Spinal cord (tissue), 10 donors: ENCODE data around the gene CIAO3. TPM values are rescaled to one million over a fixed set of nuclear protein-coding genes. Genes with fewer than 3 reads are reported as not detected.

Source experiments
- DNase-seq, 6 donors: peaks; one replicate each; pipeline versions ENCODE4 v3.0.0 to v3.0.0-alpha.2; 2013 to 2015; ENCODE audit warnings: low spot score in 6 of 6, low read depth in 4 of 6
- H3K27ac ChIP-seq: one replicate; pipeline ENCODE4 v1.5.1; 2013; ENCODE audit warnings: low read depth, low read length, control low read depth
- H3K27me3 ChIP-seq: one replicate; pipeline ENCODE4 v1.6.1; 2013; ENCODE audit warnings: low read length; ENCODE audit not compliant: control insufficient read depth, insufficient read depth
- H3K36me3 ChIP-seq: one replicate; pipeline ENCODE4 v1.6.1; 2013; ENCODE audit warnings: low read length; ENCODE audit not compliant: control insufficient read depth, insufficient read depth
- H3K4me1 ChIP-seq: one replicate; pipeline ENCODE4 v1.6.1; 2013; ENCODE audit warnings: low read length; ENCODE audit not compliant: control insufficient read depth, insufficient read depth
- H3K4me3 ChIP-seq: one replicate; pipeline ENCODE4 v1.5.1; 2013; ENCODE audit warnings: low read depth, low read length, control low read depth
- H3K9me3 ChIP-seq: one replicate; pipeline ENCODE4 v1.6.1; 2013; ENCODE audit warnings: low read length; ENCODE audit not compliant: control insufficient read depth, insufficient read depth
- WGBS: methylation state at CpG from one replicate; pipeline ENCODE4 v1.1.5; 2013; ENCODE audit warnings: missing lambda C conversion rate; ENCODE audit not compliant: insufficient coverage; 5-methylcytosine and 5-hydroxymethylcytosine counted together
- polyA plus RNA-seq, 2 donors: library from polyadenylated mRNA; unstranded; fragments of 120-200 nt; gene quantifications; one replicate each; pipeline ENCODE4 v1.2.1, GENCODE V29; 2013; ENCODE audit not compliant: insufficient read length in 2 of 2
- total RNA-seq, 2 donors: library from RNA; depleted of rRNA in 1 of 2; stranded (reverse); fragments of 120-200 nt in 1 of 2; fragments of >200 nt in 1 of 2; gene quantifications; one replicate each; pipeline versions ENCODE4 v1.2.3 to v1.2.4, GENCODE V29; 2013 to 2014
- donor health status: healthy.

The CIAO3 gene
- total and polyA plus RNA-seq, 4 donors = 29.9 to 47.9 (median 38.3) TPM

GRCh38 chr16:783404-784161, 42.8 kb upstream of the CIAO3 start:
- no peaks in the 10 kb centered on the region for H3K27me3 ChIP-seq
- 68% methylated on average over 17 of the region's 17 CpGs for WGBS
- H3K27ac ChIP-seq = no peak overlapping the region
- peaks cover 39% of the 10 kb centered on the region for H3K36me3 ChIP-seq
- no peaks in the 10 kb centered on the region for H3K9me3 ChIP-seq
- H3K4me3 ChIP-seq = no peak overlapping the region
- H3K4me1 ChIP-seq = peaks cover 19% of the 10 kb centered on the region
- DNase-seq = no peak

- DNase-seq = no peak
- Histone ChIP-seq H3K9me3 (no peaks in the 10 kb centered on the region), H3K36me3 (peaks cover 39% of the 10 kb centered on the region), H3K27ac (no peak overlapping the region), H3K4me1 (peaks cover 18% of the 10 kb centered on the region), H3K4me3 (no peak overlapping the region), H3K27me3 (no peaks in the 10 kb centered on the region)
- WGBS = 78% methylated on average over 36 of the region's 36 CpGs
Observed at GRCh38 chr16:782766-783403, 42.1 kb upstream of the CIAO3 start.

GRCh38 chr16:782258-782657, 41.5 kb upstream of the CIAO3 start:
- Histone ChIP-seq H3K4me3 (no peak overlapping the region), H3K27me3 (no peaks in the 10 kb centered on the region), H3K9me3 (no peaks in the 10 kb centered on the region), H3K27ac (no peak overlapping the region), H3K36me3 (peaks cover 35% of the 10 kb centered on the region), H3K4me1 (peaks cover 12% of the 10 kb centered on the region)
- WGBS = 66% methylated on average over 6 of the region's 6 CpGs
- DNase-seq = no peak

- Histone ChIP-seq H3K9me3 (no peaks in the 10 kb centered on the region), H3K4me3 (no peak overlapping the region), H3K36me3 (peaks cover 27% of the 10 kb centered on the region), H3K27me3 (no peaks in the 10 kb centered on the region), H3K27ac (no peak overlapping the region), H3K4me1 (peaks cover 8% of the 10 kb centered on the region)
- no peak for DNase-seq
- 78% methylated on average over 19 of the region's 19 CpGs for WGBS
Observed at GRCh38 chr16:781346-782010, 40.7 kb upstream of the CIAO3 start.

GRCh38 chr16:780296-780695, 39.5 kb upstream of the CIAO3 start:
- H3K27me3 ChIP-seq = no peaks in the 10 kb centered on the region
- WGBS = 91% methylated on average over 16 of the region's 16 CpGs
- H3K4me3 ChIP-seq = no peak overlapping the region
- no peak for DNase-seq
- peaks cover 16% of the 10 kb centered on the region for H3K36me3 ChIP-seq
- no peak overlapping the region for H3K27ac ChIP-seq
- no peaks in the 10 kb centered on the region for H3K9me3 ChIP-seq
- H3K4me1 ChIP-seq = peaks cover 4% of the 10 kb centered on the region

GRCh38 chr16:779561-779960, 38.8 kb upstream of the CIAO3 start:
- no peak for DNase-seq
- H3K4me3 ChIP-seq = no peak overlapping the region
- peaks cover 8% of the 10 kb centered on the region for H3K36me3 ChIP-seq
- H3K9me3 ChIP-seq = no peaks in the 10 kb centered on the region
- peaks cover 2% of the 10 kb centered on the region for H3K4me1 ChIP-seq
- WGBS = 69% methylated on average over 13 of the region's 13 CpGs
- no peaks in the 10 kb centered on the region for H3K27me3 ChIP-seq
- no peak overlapping the region for H3K27ac ChIP-seq

GRCh38 chr16:778909-779527, 38.2 kb upstream of the CIAO3 start:
- H3K36me3 ChIP-seq = peaks cover 3% of the 10 kb centered on the region
- no peak overlapping the region for H3K27ac ChIP-seq
- no peaks in the 10 kb centered on the region for H3K9me3 ChIP-seq
- no peak overlapping the region for H3K4me3 ChIP-seq
- no peaks in the 10 kb centered on the region for H3K27me3 ChIP-seq
- peaks cover 2% of the 10 kb centered on the region for H3K4me1 ChIP-seq
- DNase-seq = no peak
- WGBS = 85% methylated on average over 5 of the region's 6 CpGs

- Histone ChIP-seq H3K27ac (no peak overlapping the region), H3K36me3 (no peaks in the 10 kb centered on the region), H3K4me3 (no peak overlapping the region), H3K9me3 (no peaks in the 10 kb centered on the region), H3K4me1 (peaks cover 2% of the 10 kb centered on the region), H3K27me3 (no peaks in the 10 kb centered on the region)
- WGBS = 80% methylated on average over 11 of the region's 11 CpGs
- DNase-seq = no peak
Observed at GRCh38 chr16:778447-778846, 37.6 kb upstream of the CIAO3 start.

- no peak for DNase-seq
- no peak overlapping the region for H3K27ac ChIP-seq
- H3K4me3 ChIP-seq = no peak overlapping the region
- H3K36me3 ChIP-seq = no peaks in the 10 kb centered on the region
- H3K27me3 ChIP-seq = no peaks in the 10 kb centered on the region
- peaks cover 2% of the 10 kb centered on the region for H3K4me1 ChIP-seq
- 68% methylated on average over 16 of the region's 16 CpGs for WGBS
- H3K9me3 ChIP-seq = no peaks in the 10 kb centered on the region
Observed at GRCh38 chr16:777826-778225, 37.0 kb upstream of the CIAO3 start.
